ENCODE results near the gene RNASE8. TPM values are rescaled to one million over a fixed set of nuclear protein-coding genes. Genes with fewer than 3 reads are reported as not detected.

RNASE8 gene
- total RNA-seq, 1 experiment from 2014 or later: not detected

DNA sequence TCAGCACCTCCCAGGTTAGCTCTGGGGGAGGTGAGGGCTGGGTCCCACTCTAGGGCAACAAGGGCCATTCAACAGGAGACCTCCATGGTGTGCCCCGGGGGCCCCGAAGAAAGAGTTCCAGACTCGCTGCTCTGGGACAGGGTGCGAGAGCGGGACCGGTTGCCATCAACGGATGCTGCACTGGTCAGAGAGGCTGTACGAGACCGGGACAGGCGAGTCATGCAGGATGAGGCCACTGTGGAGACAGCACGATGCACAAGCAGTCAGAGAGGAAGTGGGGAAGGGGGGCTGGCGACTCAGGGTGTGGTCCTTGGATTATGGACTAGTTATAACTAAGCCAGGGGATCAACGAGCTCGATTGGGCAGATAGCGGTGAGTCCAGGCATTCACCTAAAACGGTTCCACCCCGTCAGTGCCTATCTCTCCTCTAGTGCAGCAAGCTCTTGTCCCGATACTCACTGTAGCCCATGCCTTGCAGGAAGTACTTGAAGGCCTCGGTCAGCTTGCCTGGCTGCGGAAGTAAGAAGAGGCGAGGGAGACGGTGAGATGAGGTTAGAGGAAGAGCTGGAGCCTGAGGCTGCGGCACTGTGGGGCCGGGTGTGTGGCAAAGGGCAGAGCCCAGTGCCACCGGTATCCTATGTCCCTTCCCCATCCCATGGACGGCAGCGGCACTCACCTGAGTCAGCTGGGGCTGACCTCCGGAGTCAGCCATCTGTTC lies 39.9 kb upstream of the RNASE8 start:
- no peaks in the 10 kb centered on the region for H3K4me1 ChIP-seq (ENCODE audit: control insufficient read depth, insufficient read depth, low read length)
- H3K9me3 ChIP-seq (ENCODE audit: control insufficient read depth, insufficient read depth, low read depth, low read length): no peaks in the 10 kb centered on the region
- ATAC-seq: no peak
- no TSS peak for BruUV-seq (replicated peaks)
- TF ChIP-seq, protein P1, sequence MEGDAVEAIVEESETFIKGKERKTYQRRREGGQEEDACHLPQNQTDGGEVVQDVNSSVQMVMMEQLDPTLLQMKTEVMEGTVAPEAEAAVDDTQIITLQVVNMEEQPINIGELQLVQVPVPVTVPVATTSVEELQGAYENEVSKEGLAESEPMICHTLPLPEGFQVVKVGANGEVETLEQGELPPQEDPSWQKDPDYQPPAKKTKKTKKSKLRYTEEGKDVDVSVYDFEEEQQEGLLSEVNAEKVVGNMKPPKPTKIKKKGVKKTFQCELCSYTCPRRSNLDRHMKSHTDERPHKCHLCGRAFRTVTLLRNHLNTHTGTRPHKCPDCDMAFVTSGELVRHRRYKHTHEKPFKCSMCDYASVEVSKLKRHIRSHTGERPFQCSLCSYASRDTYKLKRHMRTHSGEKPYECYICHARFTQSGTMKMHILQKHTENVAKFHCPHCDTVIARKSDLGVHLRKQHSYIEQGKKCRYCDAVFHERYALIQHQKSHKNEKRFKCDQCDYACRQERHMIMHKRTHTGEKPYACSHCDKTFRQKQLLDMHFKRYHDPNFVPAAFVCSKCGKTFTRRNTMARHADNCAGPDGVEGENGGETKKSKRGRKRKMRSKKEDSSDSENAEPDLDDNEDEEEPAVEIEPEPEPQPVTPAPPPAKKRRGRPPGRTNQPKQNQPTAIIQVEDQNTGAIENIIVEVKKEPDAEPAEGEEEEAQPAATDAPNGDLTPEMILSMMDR (IDR thresholded peaks at IDR 0.05): no peak
- TF ChIP-seq POLR2AphosphoS5 (IDR thresholded peaks at IDR 0.05; ENCODE audit: low read depth, low read length) (no peak), TCF7L2 (IDR thresholded peaks at IDR 0.05; ENCODE audit: low read depth, low read length) (no peak), SIN3A (IDR thresholded peaks at IDR 0.05; ENCODE audit: borderline replicate concordance, insufficient read depth, low read depth, low read length) (no peak)
- TF ChIP-seq, protein P2, sequence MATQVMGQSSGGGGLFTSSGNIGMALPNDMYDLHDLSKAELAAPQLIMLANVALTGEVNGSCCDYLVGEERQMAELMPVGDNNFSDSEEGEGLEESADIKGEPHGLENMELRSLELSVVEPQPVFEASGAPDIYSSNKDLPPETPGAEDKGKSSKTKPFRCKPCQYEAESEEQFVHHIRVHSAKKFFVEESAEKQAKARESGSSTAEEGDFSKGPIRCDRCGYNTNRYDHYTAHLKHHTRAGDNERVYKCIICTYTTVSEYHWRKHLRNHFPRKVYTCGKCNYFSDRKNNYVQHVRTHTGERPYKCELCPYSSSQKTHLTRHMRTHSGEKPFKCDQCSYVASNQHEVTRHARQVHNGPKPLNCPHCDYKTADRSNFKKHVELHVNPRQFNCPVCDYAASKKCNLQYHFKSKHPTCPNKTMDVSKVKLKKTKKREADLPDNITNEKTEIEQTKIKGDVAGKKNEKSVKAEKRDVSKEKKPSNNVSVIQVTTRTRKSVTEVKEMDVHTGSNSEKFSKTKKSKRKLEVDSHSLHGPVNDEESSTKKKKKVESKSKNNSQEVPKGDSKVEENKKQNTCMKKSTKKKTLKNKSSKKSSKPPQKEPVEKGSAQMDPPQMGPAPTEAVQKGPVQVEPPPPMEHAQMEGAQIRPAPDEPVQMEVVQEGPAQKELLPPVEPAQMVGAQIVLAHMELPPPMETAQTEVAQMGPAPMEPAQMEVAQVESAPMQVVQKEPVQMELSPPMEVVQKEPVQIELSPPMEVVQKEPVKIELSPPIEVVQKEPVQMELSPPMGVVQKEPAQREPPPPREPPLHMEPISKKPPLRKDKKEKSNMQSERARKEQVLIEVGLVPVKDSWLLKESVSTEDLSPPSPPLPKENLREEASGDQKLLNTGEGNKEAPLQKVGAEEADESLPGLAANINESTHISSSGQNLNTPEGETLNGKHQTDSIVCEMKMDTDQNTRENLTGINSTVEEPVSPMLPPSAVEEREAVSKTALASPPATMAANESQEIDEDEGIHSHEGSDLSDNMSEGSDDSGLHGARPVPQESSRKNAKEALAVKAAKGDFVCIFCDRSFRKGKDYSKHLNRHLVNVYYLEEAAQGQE (IDR thresholded peaks at IDR 0.05; ENCODE audit: insufficient read depth in 1 of 2, low read depth in 2 of 2, low read length in 1 of 2): no peak
- H3K4me3 ChIP-seq (ENCODE audit: low read depth in 2 of 2, low read length in 2 of 2): no peak overlapping the region
- intact Hi-C loops (cut with micrococcal nuclease; ENCODE audit: unreplicated experiment): no loop called here
- DNase-seq (ENCODE audit: low read depth, low spot score): no peak
- H3K27ac ChIP-seq (ENCODE audit: low read length): no peak overlapping the region
- POLR2A ChIA-PET: interaction anchor here (0.5 kb wide), 1 partner anchor 345 kb away, joined by 7 read pairs; no protein-coding TSS in a partner anchor
- peaks cover 2% of the 10 kb centered on the region; the same call in 1 of the 2 replicates for H3K27me3 ChIP-seq (ENCODE audit: control insufficient read depth, insufficient read depth, low read length)
- no peaks in the 10 kb centered on the region for H3K36me3 ChIP-seq (ENCODE audit: control insufficient read depth, insufficient read depth, low read length)
- in situ Hi-C loops (cut with HindIII; ENCODE audit: low pct_unique_long_range_greater_than_20kb, low sequenced_read_pairs): no loop called here
- CTCF ChIA-PET: no interaction called here

DNA sequence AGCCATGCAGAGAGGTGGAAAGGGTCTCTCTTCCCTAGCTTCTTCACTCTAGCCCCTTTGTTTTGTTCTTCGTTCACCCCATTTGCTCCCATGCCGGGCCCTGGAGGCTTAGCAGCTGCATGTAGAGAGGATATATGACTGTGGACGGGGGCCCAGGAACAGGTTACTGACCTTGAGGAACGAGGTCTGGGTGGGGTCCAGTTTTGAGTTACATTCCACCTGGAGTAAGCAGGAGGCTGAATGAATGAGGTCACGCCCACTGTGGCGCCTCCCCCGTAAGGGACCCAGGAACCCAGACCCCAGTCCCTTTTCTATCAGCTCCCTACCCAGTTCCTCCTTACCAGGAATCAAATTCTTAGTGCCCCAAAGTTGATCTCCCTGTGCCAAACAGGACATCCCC lies 39.3 kb upstream of the RNASE8 start:
- ChIA-PET POLR2A (interaction anchor here (0.5 kb wide), 1 partner anchor 346 kb away, joined by 7 read pairs; no protein-coding TSS in a partner anchor), CTCF (no interaction called here)
- Histone ChIP-seq H3K27me3 (ENCODE audit: control insufficient read depth, insufficient read depth, low read length) (peaks cover 2% of the 10 kb centered on the region; the same call in 1 of the 2 replicates), H3K27ac (ENCODE audit: low read length) (no peak overlapping the region), H3K36me3 (ENCODE audit: control insufficient read depth, insufficient read depth, low read length) (no peaks in the 10 kb centered on the region), H3K4me1 (ENCODE audit: control insufficient read depth, insufficient read depth, low read length) (no peaks in the 10 kb centered on the region), H3K9me3 (ENCODE audit: control insufficient read depth, insufficient read depth, low read depth, low read length) (no peaks in the 10 kb centered on the region), H3K4me3 (ENCODE audit: low read depth in 2 of 2, low read length in 2 of 2) (no peak overlapping the region)
- ATAC-seq: no peak
- no peak for DNase-seq (ENCODE audit: low read depth, low spot score)
- intact Hi-C loops (cut with micrococcal nuclease; ENCODE audit: unreplicated experiment) (no loop called here), in situ Hi-C loops (cut with HindIII; ENCODE audit: low pct_unique_long_range_greater_than_20kb, low sequenced_read_pairs) (no loop called here)
- TF ChIP-seq, protein P1 (IDR thresholded peaks at IDR 0.05): no peak
- no peak for TF ChIP-seq POLR2AphosphoS5 (IDR thresholded peaks at IDR 0.05; ENCODE audit: low read depth, low read length)
- no peak for TF ChIP-seq SIN3A (IDR thresholded peaks at IDR 0.05; ENCODE audit: borderline replicate concordance, insufficient read depth, low read depth, low read length)
- no peak for TF ChIP-seq TCF7L2 (IDR thresholded peaks at IDR 0.05; ENCODE audit: low read depth, low read length)
- TF ChIP-seq, protein P2 (IDR thresholded peaks at IDR 0.05; ENCODE audit: insufficient read depth in 1 of 2, low read depth in 2 of 2, low read length in 1 of 2): no peak
- no TSS peak for BruUV-seq (replicated peaks)

All from Panc1 (cell line).